Forelimb muscle (tissue), 1 donor: ENCODE results near the gene UBE2V1. TPM values are rescaled to one million over a fixed set of nuclear protein-coding genes. Genes with fewer than 3 reads are reported as not detected.
"Not testable (repeated sequence)": the region's sequence is repeated elsewhere in the genome, so short reads cannot be mapped to it uniquely, and the experiment has no call there.

Experiments
- DNase-seq: peaks from one replicate; pipeline ENCODE4 v3.0.0-alpha.2; 2013; ENCODE audit warnings: low read depth
- polyA plus RNA-seq: library from polyadenylated mRNA; unstranded; fragments of 120-200 nt; gene quantifications from one replicate; pipeline ENCODE4 v1.2.1, GENCODE V29; 2013; ENCODE audit not compliant: insufficient read length

The UBE2V1 gene
- polyA plus RNA-seq, 1 donor = 110 TPM

GRCh38 chr20:50095476-50096078 is 17.4 kb downstream of the UBE2V1 start:
- DNase-seq = no peak

DNA sequence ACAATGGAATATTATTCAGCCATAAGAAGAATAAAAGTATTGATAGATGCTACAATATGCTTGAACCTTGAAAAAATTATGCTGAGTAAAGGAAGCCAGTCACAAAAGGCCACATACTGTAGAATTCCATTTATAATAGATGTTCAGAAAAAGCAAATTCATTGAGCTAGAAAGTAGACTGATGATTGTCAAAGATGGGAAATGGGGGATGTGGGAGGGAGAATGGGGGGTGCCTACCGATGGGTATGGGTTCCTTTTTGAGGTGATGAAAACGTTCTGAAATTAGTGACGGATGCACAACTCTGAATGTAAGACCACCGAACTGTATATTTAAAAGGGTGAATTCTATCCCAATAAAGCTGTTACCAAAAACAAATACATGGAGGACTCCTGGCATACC is 18.4 kb downstream of the UBE2V1 start:
- DNase-seq = no peak

- no peak for DNase-seq
These were observed 19.7 kb downstream of the UBE2V1 start for GRCh38 chr20:50093240-50093639.

- DNase-seq = no peak
These were observed 20.5 kb downstream of the UBE2V1 start for GRCh38 chr20:50092436-50092835.

DNA sequence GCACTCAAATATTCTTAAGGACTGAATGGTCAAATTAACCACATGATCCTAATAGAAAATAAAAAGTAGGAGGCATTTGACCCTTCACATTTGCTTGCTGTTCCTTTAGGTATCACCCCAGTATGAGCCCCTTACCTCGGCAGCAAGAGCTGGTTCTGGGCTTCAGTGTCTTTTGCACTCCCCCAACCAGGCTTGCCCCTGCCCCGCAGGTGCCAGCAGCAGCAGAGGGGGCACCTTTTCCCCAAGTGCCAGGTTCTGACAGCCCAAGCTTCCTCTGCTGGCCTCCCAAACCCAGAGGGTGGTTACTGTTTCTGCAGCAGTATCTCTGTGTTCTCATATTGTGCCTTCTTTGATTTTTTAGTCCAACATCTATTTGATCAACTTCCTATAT is 23.2 kb downstream of the UBE2V1 start:
- no peak for DNase-seq

- DNase-seq = no peak
These were observed 23.7 kb downstream of the UBE2V1 start for GRCh38 chr20:50089140-50089786.

DNA sequence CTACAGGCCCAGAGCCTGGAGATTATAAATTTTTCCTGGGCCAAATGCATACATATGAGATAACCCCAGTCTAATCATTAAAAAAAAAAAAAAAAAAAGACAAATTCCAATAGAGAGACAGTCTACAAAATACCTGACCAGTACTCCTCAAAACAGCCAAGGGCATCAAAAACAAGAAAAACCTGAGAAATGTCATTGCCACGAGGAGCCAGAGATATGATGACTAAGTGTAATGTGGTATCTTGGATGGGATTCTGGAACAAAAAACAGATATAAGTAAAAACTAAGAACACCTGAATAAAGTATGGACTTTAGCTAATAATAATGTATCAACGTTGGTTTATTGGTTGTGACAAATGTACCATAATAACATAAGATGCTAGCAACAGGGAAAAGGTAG is 24.9 kb downstream of the UBE2V1 start:
- DNase-seq = no peak

- peak; percentile 35 for DNase-seq
These were observed 27.2 kb downstream of the UBE2V1 start for GRCh38 chr20:50085481-50086365.

DNA sequence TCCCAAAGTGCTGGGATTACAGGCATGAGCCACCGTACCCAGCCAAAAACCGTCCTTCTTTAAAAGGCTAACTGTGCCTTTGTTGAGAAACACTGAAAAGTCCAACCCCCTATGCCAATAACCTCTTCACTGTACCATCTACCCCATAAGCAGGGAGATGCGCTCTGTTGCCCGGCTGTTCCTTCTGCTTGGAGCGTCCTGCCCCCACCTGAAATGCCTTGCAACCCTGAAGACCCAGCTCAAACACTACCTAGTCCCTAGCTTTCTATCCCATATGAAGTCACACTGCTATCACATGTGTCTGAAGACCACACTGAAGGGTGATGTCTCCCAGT is 27.8 kb downstream of the UBE2V1 start:
- no peak for DNase-seq

DNA sequence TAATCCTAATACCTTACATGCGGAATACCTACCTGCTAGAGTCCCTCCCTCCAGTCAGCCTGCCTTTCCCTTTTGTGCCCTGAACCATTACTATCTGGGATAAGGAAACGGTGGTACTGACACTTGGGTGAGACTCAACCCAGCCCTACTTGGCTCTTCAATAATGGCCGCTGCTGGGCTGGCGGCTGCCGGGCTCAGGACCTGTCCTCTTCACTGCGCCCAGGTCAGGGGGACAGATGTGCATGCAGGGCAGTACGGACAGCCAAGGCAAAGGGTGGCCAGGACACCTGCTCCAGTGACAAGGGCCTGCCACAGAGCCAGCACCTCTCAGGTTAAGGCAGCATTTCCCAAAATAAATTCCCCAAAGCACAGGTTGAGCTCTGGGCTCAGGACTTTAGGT is 29.9 kb downstream of the UBE2V1 start:
- DNase-seq = no peak

- not testable (repeated sequence) for DNase-seq
These were observed 30.9 kb downstream of the UBE2V1 start for GRCh38 chr20:50082056-50082455.

DNA sequence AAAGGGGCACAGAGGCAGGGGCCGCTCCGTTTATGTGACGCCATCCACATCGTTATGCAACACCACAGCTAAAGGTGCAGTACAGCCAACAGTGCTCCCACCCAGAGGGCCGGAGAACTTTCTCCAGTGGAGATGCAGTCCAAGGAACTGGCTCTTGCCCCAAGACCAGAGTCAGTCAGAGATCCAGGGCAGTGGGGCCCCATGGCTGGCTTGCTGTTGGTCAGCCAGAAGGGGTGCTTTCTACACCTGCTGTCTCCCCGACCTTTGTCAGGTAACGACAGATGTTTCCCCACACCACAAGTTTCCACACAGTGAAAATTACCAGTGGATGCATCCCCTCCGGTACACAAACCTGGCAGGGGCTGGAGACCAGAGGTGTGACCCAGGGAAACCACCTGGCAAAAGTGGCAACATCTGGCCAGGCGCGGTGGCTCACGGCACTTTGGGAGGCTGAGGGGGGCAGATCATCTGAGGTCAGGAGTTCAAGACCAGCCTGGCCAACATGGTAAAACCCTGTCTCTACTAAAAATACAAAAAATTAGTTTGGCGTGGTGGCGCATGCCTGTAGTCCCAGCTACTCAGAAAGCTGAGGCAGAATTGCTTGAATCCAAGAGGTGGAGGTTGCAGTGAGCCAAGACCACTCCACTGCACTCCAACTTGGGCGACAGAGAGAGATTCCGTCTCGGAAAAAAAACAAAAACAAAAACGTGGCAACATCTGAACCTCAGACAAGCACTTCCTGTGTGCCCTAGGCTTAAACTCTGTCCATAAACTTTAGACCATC is 34.9 kb downstream of the UBE2V1 start:
- DNase-seq = no peak

- no peak for DNase-seq
These were observed 39.5 kb downstream of the UBE2V1 start for GRCh38 chr20:50073500-50073899.

- DNase-seq = peak; percentile 60
These were observed 41.7 kb downstream of the UBE2V1 start for GRCh38 chr20:50071039-50071888.

GRCh38 chr20:50070361-50070760 is 42.6 kb downstream of the UBE2V1 start:
- no peak for DNase-seq

- DNase-seq = no peak
These were observed 44.8 kb downstream of the UBE2V1 start for GRCh38 chr20:50068041-50068651.

DNA sequence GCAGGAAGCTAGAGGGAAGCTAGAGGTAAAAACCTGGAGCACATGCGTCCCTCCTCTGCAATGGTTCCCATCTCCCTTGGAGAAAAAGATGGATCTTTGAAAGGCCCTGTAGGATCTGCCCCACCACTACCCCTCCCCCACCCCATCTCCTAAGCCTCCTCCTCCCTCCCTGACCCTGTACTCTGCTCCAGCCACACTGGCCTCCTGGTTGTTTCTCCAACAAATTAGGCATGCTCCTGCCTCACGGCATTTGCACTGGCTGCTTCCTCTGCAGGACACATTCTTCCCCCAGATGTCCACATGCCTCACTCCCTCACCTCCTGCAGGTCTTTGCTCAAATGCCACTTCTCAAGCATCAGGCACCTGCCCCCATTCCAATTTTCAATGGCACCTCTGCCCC is 45.5 kb downstream of the UBE2V1 start:
- DNase-seq = no peak

GRCh38 chr20:50067018-50067417 is 45.9 kb downstream of the UBE2V1 start:
- no peak for DNase-seq

GRCh38 chr20:50066161-50066834 is 46.7 kb downstream of the UBE2V1 start:
- no peak for DNase-seq

- no peak for DNase-seq
These were observed 47.7 kb downstream of the UBE2V1 start for GRCh38 chr20:50065325-50065615.
